GM10248 (cell line): ENCODE results near the gene JADE3.

Experiments used
- CTCF ChIA-PET: fragments of 300-600 bp; sonication (Branson Sonifier 250); formaldehyde crosslinking; extraction: SDS; loops from one replicate; lab custom pipeline; 2021; ENCODE audit warnings: antibody characterized with exemption; lab: Yijun Ruan, JAX
- POLR2A ChIA-PET: fragments of 350-650 bp; sonication (Branson Sonifier 250); formaldehyde crosslinking; extraction: SDS; loops from one replicate; lab custom pipeline; 2020; ENCODE audit warnings: antibody characterized with exemption; lab: Yijun Ruan, JAX
- DNase-seq: peaks from one replicate; pipeline ENCODE4 v3.0.0; 2012; ENCODE audit errors: extremely low spot score
- TF ChIP-seq, protein P1 (sequence below): IDR thresholded peaks from 2 replicates; pipeline ENCODE4 v1.5.1; 2012; ENCODE audit warnings: mild to moderate bottlenecking, low read depth; ENCODE audit errors: extremely low read depth, missing control alignments, control extremely low read depth

Gene JADE3

DNA sequence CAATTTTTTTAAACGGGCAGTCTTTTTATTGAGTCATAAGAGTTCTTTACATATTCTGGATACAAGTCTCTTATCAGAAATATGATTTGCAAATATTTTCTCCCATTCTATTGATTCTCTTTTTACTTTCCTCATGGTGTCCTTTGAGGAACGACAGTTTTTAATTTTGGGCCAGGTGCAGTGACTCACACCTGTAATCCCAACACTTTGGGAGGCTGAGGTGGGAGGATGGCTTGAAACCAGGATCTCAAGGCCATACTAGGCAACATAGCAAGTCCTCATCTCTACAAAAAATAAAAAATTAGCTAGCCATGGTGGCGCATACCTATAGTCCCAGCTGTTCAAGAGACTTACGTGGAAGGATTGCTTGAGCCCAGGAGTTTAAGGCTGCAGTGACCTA lies 99.9 kb downstream of the JADE3 start:
- CTCF ChIA-PET = no interaction called here
- TF ChIP-seq, protein P1, sequence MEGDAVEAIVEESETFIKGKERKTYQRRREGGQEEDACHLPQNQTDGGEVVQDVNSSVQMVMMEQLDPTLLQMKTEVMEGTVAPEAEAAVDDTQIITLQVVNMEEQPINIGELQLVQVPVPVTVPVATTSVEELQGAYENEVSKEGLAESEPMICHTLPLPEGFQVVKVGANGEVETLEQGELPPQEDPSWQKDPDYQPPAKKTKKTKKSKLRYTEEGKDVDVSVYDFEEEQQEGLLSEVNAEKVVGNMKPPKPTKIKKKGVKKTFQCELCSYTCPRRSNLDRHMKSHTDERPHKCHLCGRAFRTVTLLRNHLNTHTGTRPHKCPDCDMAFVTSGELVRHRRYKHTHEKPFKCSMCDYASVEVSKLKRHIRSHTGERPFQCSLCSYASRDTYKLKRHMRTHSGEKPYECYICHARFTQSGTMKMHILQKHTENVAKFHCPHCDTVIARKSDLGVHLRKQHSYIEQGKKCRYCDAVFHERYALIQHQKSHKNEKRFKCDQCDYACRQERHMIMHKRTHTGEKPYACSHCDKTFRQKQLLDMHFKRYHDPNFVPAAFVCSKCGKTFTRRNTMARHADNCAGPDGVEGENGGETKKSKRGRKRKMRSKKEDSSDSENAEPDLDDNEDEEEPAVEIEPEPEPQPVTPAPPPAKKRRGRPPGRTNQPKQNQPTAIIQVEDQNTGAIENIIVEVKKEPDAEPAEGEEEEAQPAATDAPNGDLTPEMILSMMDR = no peak
- no peak for DNase-seq
- POLR2A ChIA-PET = no interaction called here

DNA sequence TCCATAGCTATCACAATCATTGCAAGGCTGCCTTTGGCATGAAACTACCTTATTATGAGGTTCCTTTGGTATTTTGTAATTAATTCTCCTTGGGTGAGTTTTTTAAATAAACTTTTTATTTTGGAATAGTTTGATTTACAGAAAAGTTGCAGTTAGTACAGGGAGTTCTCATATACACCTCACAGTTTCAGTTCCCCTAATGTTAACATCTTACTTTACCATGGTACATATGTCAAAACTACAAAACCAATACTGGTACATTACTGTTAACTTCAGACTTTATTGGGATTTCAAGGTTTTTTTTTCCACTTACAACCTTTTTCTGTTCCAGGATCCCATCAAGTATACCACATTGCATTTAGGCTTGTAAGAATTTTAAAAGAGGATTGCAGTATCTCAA lies 114.0 kb downstream of the JADE3 start:
- DNase-seq = no peak
- TF ChIP-seq, protein P1 = no peak
- ChIA-PET CTCF (no interaction called here), POLR2A (no interaction called here)

DNA sequence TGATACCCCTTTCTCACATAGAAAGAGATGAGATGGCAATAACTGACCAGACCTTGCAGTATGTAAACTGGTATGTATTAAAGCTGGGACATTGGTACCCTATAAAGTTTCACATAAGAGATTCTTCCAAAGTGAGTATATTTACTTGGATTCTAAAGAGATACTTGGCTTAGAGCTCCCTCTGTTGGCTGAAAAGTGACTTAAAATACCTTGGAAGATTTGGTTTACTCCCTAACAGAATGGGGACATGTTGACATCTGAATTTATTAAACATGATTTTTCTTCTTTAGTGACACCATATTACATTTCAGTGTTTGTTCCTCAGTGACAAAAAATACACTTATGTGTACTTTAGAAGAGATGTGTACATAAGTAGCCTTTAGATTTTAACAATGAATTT lies 118.1 kb downstream of the JADE3 start:
- peak; percentile 44 for DNase-seq
- POLR2A ChIA-PET = no interaction called here
- CTCF ChIA-PET = interaction anchor here (0.9 to 2.3 kb wide), 8 partner anchors 11 to 270 kb away, joined by 3 to 7 read pairs (median 4); partner anchors contain the start of gene JADE3
- TF ChIP-seq, protein P1 = peak; percentile 31

DNA sequence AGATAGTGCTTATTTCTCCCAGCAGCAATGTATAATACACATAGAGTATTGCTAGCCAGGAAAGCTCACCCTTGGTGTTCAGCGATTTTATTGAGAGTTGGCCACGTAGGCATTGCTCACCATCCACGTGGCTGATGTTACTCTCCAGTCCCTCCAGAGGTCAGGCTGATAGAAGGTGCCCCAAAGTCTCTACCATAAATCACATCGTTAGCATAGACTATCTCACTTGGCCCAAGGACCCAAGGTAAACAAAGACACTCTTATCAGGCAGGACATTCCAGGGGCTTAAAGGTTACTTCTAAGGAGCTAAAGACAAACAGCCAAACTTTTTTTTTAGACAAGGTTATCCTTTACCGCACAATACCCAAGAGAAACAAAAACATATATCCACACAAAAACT lies 135.8 kb downstream of the JADE3 start:
- ChIA-PET POLR2A (no interaction called here), CTCF (no interaction called here)
- DNase-seq = no peak
- TF ChIP-seq, protein P1 = no peak

DNA sequence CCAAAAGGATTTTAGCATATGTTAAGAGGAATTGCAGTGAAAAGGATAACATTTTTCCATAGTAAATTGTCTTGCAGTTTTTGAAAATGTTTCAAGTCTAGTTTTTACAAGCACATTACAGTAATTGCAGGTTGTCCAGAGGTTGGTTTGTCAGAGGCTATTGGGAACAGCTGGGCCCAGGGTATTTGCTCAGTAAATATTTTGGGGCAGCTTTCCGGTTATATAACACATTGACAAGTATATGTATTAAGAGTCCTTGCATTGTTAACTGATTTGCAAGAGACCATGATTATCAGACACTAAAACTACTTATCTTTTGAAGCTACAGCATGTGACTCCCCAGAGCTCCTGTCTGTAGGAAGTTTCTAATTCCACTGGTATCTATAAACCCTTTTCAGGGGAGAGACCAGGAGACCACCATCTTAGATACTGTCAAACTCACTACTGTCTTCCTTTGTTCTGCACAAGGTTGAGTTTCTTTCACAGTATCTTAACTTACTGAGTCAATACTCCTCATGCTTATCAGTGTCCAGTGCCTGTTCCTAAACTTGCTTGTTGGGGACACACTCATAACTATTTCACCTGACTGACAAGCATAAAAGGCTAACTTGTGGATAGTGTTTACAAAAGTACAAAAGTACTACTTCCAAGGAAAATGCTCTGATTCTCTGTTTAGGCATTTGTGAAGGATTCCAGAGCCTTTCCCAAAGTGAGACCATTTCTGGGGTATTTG lies 147.1 kb downstream of the JADE3 start:
- POLR2A ChIA-PET = no interaction called here
- CTCF ChIA-PET = interaction anchor here (0.9 kb wide), 1 partner anchor 32 kb away, joined by 3 read pairs; no protein-coding TSS in a partner anchor
- no peak for DNase-seq
- TF ChIP-seq, protein P1 = no peak

DNA sequence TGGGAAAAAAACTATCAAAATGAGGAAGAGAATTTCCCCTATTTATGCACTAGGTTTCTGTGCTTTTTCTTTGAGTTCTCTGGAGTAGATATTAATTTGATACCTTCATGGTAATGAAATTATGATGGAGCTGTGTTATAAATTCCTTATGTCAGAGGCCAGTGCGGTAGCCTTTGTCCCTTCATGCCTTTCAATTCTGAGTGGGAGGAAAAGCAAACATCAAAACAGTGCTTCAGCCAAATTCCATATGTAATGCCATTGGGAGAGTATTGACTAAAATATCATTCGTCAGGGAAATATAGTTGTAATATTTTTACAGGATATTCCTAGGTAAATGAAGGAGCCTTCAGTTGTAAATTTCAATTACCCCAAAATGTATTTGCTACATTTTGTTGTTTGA lies 148.5 kb downstream of the JADE3 start:
- no peak for DNase-seq
- ChIA-PET CTCF (no interaction called here), POLR2A (no interaction called here)
- TF ChIP-seq, protein P1 = no peak
